NCI-H2107 (cell line): ENCODE data around the gene KCNG3.

ENCODE experiments used
- DNase-seq: peaks from one replicate; lab custom pipeline; 2025; lab: John Stamatoyannopoulos, UW

The KCNG3 gene

GRCh38 chr2:42493468-42494354 is at the start of gene KCNG3:
KCNG3 (minus strand) TSS chr2:42493982; CDS start chr2:42493501, 481 bp downstream.
- DNase-seq: peak; percentile 85

GRCh38 chr2:42542871-42543270 is 49.1 kb upstream of the KCNG3 start:
- DNase-seq: no peak

- DNase-seq: no peak
Measured at GRCh38 chr2:42537493-42537892, 43.7 kb upstream of the KCNG3 start.

GRCh38 chr2:42532397-42532796 is 38.6 kb upstream of the KCNG3 start:
- no peak for DNase-seq

- DNase-seq: peak; percentile 19
Measured at GRCh38 chr2:42523341-42523740, 29.6 kb upstream of the KCNG3 start.

GRCh38 chr2:42522035-42522434 is 28.3 kb upstream of the KCNG3 start:
- DNase-seq: no peak

GRCh38 chr2:42519624-42520023 is 25.8 kb upstream of the KCNG3 start:
- no peak for DNase-seq

GRCh38 chr2:42516418-42516901 is 22.7 kb upstream of the KCNG3 start:
- no peak for DNase-seq

- DNase-seq: peak; percentile 28
Measured at GRCh38 chr2:42513252-42513918, 19.6 kb upstream of the KCNG3 start.

GRCh38 chr2:42510608-42511243 is 16.9 kb upstream of the KCNG3 start:
- no peak for DNase-seq

- no peak for DNase-seq
Measured at GRCh38 chr2:42510191-42510590, 16.4 kb upstream of the KCNG3 start.

GRCh38 chr2:42504364-42505230 is 10.8 kb upstream of the KCNG3 start:
- DNase-seq: no peak

- no peak for DNase-seq
Measured at GRCh38 chr2:42503291-42503690, 9.5 kb upstream of the KCNG3 start.

- no peak for DNase-seq
Measured at GRCh38 chr2:42498497-42498896, 4.7 kb upstream of the KCNG3 start.

GRCh38 chr2:42495611-42496010 is 1.8 kb upstream of the KCNG3 start:
- DNase-seq: no peak

GRCh38 chr2:42495234-42495581 is 1.4 kb upstream of the KCNG3 start:
- no peak for DNase-seq

- DNase-seq: peak; percentile 78
Measured at GRCh38 chr2:42494355-42495233, 812 bp upstream of the KCNG3 start.

GRCh38 chr2:42492691-42493467 is 903 bp downstream of the KCNG3 start:
- DNase-seq: no peak

GRCh38 chr2:42488297-42488696 is 5.5 kb downstream of the KCNG3 start:
- DNase-seq: no peak
